ENCODE data around the gene MAP3K5.

MAP3K5 gene

GRCh38 chr6:136683209-136683941, 108.9 kb downstream of the MAP3K5 start:
- H3K9ac ChIP-seq (ENCODE audit: low read length) = no peak overlapping the region
- no peaks in the 10 kb centered on the region for H3K9me2 ChIP-seq (replicated peaks; ENCODE audit: insufficient read depth, low read length)
- H3K9me3 ChIP-seq (ENCODE audit: insufficient read depth, low read length) = no peaks in the 10 kb centered on the region
- H4K20me1 ChIP-seq (ENCODE audit: low read depth, low read length) = no peaks in the 10 kb centered on the region
- no peak for TF ChIP-seq EZH2phosphoT487 (conservative IDR thresholded peaks at IDR 0.05; ENCODE audit: low read length)
- no peak for TF ChIP-seq CTCF (IDR thresholded peaks at IDR 0.05; ENCODE audit: insufficient read depth, low read length, poor library complexity, severe bottlenecking)
- H3K36me3 ChIP-seq (ENCODE audit: low read length) = no peaks in the 10 kb centered on the region
- H3K27me3 ChIP-seq (ENCODE audit: low read length) = no peaks in the 10 kb centered on the region
- no peak overlapping the region for H3K27ac ChIP-seq (ENCODE audit: low read depth, low read length)
- no peak overlapping the region for H3K4me3 ChIP-seq (ENCODE audit: insufficient read depth, low read length, poor library complexity, severe bottlenecking)
- H2AFZ ChIP-seq (ENCODE audit: low read depth, low read length, severe bottlenecking) = no peak overlapping the region
- no peaks in the 10 kb centered on the region for H3K79me2 ChIP-seq (ENCODE audit: insufficient read depth, low read length)
- no peak overlapping the region for H3K4me2 ChIP-seq (ENCODE audit: low read depth, low read length, poor library complexity, severe bottlenecking)
- H3F3A ChIP-seq (ENCODE audit: insufficient read depth) = no peaks in the 10 kb centered on the region

GRCh38 chr6:136682292-136682691, 110.0 kb downstream of the MAP3K5 start:
- no peaks in the 10 kb centered on the region for H3K79me2 ChIP-seq (ENCODE audit: insufficient read depth, low read length)
- H3K9me2 ChIP-seq (replicated peaks; ENCODE audit: insufficient read depth, low read length) = no peaks in the 10 kb centered on the region
- no peak overlapping the region for H2AFZ ChIP-seq (ENCODE audit: low read depth, low read length, severe bottlenecking)
- no peaks in the 10 kb centered on the region for H3K9me3 ChIP-seq (ENCODE audit: insufficient read depth, low read length)
- H3F3A ChIP-seq (ENCODE audit: insufficient read depth) = no peaks in the 10 kb centered on the region
- no peak overlapping the region for H3K4me2 ChIP-seq (ENCODE audit: low read depth, low read length, poor library complexity, severe bottlenecking)
- H4K20me1 ChIP-seq (ENCODE audit: low read depth, low read length) = no peaks in the 10 kb centered on the region
- H3K9ac ChIP-seq (ENCODE audit: low read length) = no peak overlapping the region
- no peaks in the 10 kb centered on the region for H3K36me3 ChIP-seq (ENCODE audit: low read length)
- TF ChIP-seq CTCF (IDR thresholded peaks at IDR 0.05; ENCODE audit: insufficient read depth, low read length, poor library complexity, severe bottlenecking) (no peak), EZH2phosphoT487 (conservative IDR thresholded peaks at IDR 0.05; ENCODE audit: low read length) (no peak)
- no peak overlapping the region for H3K27ac ChIP-seq (ENCODE audit: low read depth, low read length)
- no peak overlapping the region for H3K4me3 ChIP-seq (ENCODE audit: insufficient read depth, low read length, poor library complexity, severe bottlenecking)
- no peaks in the 10 kb centered on the region for H3K27me3 ChIP-seq (ENCODE audit: low read length)

GRCh38 chr6:136677822-136678221, 114.5 kb downstream of the MAP3K5 start:
- no peak overlapping the region for H3K27ac ChIP-seq (ENCODE audit: low read depth, low read length)
- H3K36me3 ChIP-seq (ENCODE audit: low read length) = no peaks in the 10 kb centered on the region
- no peaks in the 10 kb centered on the region for H3K9me2 ChIP-seq (replicated peaks; ENCODE audit: insufficient read depth, low read length)
- no peaks in the 10 kb centered on the region for H3F3A ChIP-seq (ENCODE audit: insufficient read depth)
- H3K4me3 ChIP-seq (ENCODE audit: insufficient read depth, low read length, poor library complexity, severe bottlenecking) = no peak overlapping the region
- no peak overlapping the region for H3K4me2 ChIP-seq (ENCODE audit: low read depth, low read length, poor library complexity, severe bottlenecking)
- no peaks in the 10 kb centered on the region for H4K20me1 ChIP-seq (ENCODE audit: low read depth, low read length)
- H3K79me2 ChIP-seq (ENCODE audit: insufficient read depth, low read length) = no peaks in the 10 kb centered on the region
- no peaks in the 10 kb centered on the region for H3K27me3 ChIP-seq (ENCODE audit: low read length)
- H3K9me3 ChIP-seq (ENCODE audit: insufficient read depth, low read length) = no peaks in the 10 kb centered on the region
- no peak for TF ChIP-seq EZH2phosphoT487 (conservative IDR thresholded peaks at IDR 0.05; ENCODE audit: low read length)
- TF ChIP-seq CTCF (IDR thresholded peaks at IDR 0.05; ENCODE audit: insufficient read depth, low read length, poor library complexity, severe bottlenecking) = no peak
- no peak overlapping the region for H2AFZ ChIP-seq (ENCODE audit: low read depth, low read length, severe bottlenecking)
- no peak overlapping the region for H3K9ac ChIP-seq (ENCODE audit: low read length)
